ENCODE measurements around the gene ID2.

- TF ChIP-seq, protein P1, sequence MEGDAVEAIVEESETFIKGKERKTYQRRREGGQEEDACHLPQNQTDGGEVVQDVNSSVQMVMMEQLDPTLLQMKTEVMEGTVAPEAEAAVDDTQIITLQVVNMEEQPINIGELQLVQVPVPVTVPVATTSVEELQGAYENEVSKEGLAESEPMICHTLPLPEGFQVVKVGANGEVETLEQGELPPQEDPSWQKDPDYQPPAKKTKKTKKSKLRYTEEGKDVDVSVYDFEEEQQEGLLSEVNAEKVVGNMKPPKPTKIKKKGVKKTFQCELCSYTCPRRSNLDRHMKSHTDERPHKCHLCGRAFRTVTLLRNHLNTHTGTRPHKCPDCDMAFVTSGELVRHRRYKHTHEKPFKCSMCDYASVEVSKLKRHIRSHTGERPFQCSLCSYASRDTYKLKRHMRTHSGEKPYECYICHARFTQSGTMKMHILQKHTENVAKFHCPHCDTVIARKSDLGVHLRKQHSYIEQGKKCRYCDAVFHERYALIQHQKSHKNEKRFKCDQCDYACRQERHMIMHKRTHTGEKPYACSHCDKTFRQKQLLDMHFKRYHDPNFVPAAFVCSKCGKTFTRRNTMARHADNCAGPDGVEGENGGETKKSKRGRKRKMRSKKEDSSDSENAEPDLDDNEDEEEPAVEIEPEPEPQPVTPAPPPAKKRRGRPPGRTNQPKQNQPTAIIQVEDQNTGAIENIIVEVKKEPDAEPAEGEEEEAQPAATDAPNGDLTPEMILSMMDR (conservative IDR thresholded peaks at IDR 0.05; ENCODE audit: low read length) = no peak
- no peak for TF ChIP-seq EZH2phosphoT487 (IDR thresholded peaks at IDR 0.05; ENCODE audit: borderline replicate concordance)
Measured at GRCh38 chr2:8701681-8702379, 20.0 kb downstream of the ID2 start.

Measured in Loucy (cell line).